IPS-18c (cell line): ENCODE data around the gene TRIO.

Experiments used
- H3K4me3 ChIP-seq: 2 replicates; pipeline ENCODE4 v1.7.0; 2013; ENCODE audit warnings: low read depth, mild to moderate bottlenecking, low read length, moderate library complexity; ENCODE audit not compliant: insufficient read depth
- H3K9me3 ChIP-seq: one replicate; pipeline ENCODE4 v1.6.1; 2013; ENCODE audit warnings: mild to moderate bottlenecking, low read length, moderate library complexity; ENCODE audit not compliant: control insufficient read depth, insufficient read depth

The TRIO gene

DNA sequence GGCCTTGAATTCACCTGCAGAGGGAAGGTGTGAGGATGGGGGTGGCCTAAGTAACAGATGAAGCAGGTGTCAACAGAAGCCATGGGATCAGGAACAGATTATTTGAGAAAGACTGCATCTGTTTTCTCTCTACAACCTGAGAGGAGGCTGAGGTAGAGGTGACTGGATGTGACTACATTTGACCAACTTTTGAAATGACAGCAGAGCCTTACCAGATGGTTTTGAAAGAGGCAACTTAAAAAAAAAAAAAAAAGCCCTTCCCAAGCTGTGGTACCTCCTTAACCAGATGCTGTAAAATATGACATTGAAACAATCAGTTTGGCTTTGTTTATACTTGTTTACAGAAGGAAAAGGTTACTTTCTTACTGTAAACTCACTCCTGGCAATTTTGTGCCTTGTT, 108.6 kb downstream of the TRIO start:
- no peak overlapping the region for H3K4me3 ChIP-seq
- H3K9me3 ChIP-seq, result no peaks in the 10 kb centered on the region

DNA sequence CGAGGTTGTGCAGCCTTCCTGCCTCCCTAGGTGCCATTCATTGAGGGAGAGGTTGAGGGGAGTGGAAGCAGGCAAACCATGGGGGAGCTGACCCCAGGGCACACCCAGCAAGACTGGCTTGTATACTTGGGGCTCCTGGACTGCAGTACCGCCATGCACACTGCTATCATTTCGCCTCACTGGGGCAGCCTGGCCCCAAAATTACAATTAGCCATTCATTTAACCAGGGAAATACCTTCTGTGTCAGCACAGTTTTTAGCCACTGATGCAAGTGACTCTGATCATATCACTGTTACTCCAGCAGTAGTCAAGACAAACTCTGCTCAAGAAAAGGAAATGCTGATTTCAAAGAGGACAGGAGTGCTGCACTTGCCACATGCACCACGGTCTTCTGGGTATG, 109.7 kb downstream of the TRIO start:
- Histone ChIP-seq H3K4me3 (no peak overlapping the region), H3K9me3 (no peaks in the 10 kb centered on the region)

DNA sequence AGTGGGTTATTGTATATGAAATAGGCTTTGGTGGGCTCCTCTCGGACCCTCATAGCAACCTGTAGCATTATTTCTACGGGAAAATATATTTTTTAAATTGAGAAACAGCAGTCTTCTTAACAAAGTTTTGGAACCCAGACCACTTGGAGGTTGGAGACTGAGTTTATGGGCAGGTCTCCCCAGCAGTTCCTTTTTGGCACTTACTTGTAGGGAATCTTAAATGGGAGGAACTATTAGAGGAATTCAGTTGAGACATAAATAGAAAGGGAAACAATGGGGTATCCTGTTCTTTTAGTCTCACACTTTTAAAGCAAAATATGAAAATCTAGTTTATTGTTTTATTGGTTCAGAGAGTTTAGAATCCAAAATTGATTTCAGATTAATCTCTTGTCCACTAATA, 111.5 kb downstream of the TRIO start:
- no peaks in the 10 kb centered on the region for H3K9me3 ChIP-seq

DNA sequence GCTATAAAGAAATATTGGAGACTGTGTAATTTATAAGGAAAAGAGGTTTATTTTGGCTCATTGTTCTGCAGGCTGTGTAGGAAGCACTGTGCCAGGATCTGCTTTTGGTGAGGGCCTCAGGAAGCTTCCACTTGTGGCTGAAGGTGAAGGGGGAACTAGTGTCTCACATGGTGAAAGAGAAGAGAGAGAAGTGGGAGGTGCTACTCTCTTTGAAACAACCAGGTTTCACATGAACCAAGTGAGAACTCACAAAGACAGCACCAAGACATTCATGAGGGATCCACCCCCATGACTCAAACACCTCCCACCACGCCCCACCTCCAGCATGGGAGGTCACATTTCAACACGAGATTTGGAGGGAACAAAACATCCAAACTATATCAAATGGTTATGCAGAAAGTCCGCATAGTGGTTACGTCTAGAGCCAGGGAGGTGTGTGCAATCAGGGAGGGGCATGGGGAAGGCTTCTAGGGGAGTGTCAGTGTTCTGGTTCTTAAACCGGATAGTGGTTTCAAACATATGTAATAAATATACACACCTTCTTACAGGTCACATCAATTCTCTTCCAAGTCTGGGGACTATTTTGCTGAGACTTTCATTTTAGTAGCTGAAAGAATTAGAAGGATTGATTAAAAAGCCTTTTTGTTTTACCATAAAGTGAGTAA, 113.0 kb downstream of the TRIO start:
- Histone ChIP-seq H3K9me3 (no peaks in the 10 kb centered on the region), H3K4me3 (no peak overlapping the region)

More for the DNA sequence above, 111.5 kb downstream of the TRIO start:
- no peak overlapping the region for H3K4me3 ChIP-seq

DNA sequence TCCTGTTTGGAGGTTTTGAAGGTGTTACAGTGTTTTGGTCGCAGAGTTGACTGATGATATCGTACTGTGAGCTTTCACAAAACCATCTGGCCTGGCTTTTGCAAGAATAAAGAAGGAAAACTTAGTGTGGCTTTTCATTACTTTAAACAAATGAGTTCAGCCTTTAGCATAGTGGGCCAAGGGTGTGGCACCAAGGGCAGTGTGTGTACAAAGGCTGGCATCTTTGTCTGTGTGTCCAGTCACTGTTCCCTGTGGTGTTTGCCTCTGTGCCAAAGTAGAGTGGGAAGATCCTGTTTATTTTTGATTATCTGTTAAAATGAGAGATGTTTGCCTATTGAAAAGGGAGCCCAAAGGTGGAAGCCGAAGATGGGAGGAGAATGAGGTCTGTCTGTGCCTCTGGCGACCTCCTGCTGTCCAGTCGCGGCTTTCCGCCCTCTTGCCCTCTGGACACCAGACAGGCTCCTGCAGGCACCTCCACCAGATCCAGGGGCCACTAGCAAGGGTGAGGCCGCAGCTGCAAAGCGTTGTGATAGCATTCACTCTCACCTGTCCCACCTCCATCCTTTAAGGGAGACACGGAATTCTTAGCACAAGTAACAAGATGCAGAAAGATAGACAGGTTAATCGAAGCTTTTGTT, 113.7 kb downstream of the TRIO start:
- no peak overlapping the region for H3K4me3 ChIP-seq
- H3K9me3 ChIP-seq, result no peaks in the 10 kb centered on the region

DNA sequence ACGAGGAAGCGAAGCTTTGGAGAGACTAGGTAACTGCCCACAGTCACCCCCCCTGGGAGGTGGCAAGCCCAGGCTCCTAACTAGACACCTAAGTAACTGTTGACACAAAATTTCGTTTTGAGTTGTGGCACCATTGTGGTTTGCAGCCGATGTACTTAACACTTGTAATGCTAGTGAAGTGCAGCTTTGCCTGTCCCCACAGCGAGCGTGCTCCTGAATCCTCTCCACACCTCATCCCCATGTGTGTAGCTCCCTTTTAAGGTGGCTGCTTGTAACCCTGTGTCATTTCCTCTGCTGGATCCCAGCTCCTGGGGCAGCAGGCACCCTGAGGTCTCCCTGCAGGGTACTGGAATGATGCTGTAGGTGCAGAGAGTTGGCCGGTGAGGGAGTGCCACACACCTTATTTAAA, 114.9 kb downstream of the TRIO start:
- Histone ChIP-seq H3K4me3 (no peak overlapping the region), H3K9me3 (no peaks in the 10 kb centered on the region)

DNA sequence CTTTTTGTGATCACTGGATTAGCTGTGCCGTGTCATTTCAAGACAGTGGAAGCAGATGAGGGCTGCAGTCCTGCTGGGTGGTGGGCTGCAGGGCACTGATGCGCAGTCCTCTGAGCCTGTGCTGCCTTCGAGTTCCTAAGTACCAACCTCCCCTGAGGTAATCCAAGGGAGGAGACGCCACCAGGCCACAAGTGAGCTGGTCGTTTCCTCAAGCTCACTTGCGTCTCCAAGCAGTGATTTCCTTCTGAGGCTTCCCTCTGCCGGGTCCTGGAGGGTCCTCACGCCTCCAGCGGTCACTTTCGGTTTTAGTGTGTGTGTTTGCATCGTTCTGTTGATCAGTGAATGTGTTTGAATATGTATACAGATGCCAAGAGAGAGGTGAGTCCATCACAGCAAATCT, 115.7 kb downstream of the TRIO start:
- H3K4me3 ChIP-seq, result no peak overlapping the region
- H3K9me3 ChIP-seq, result no peaks in the 10 kb centered on the region

DNA sequence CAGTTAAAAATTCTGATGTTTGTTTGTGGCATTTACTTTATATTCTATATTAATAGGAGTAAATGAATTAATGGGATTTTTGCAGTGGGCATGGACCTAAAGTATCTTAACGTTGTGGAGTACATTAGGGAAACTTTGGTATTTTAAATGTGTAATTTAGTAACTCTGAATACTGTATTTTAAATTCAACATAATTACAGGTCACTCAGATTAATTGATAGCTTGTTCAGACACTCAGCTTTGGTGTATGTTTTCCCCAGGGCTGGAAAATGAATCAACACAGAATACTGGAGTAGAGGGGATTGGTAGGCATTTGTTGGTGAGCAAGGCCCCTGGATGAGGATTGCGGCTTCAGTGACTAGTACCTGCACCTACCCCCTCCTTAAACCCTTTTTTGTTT, 117.5 kb downstream of the TRIO start:
- H3K9me3 ChIP-seq, result no peaks in the 10 kb centered on the region
- H3K4me3 ChIP-seq, result no peak overlapping the region

DNA sequence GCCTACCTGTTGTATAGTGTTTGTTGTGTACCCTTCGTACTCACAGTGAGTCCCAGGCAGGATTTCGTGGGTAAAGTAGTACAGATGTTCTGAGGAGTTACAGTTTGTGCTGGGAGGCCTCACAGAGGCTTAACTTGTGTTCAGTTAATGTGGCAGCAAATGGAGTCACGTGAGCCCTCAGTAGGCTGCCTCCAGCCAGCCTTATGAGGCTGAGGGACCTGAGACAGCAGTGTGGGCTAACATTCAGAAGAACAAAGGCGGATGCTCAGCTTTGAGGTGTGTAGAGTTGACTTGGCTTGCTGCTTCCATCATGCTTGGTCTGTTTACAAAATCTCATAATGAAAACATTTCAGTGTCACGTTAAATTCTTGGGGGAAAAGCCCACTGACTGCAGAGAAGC, 118.1 kb downstream of the TRIO start:
- H3K4me3 ChIP-seq, result no peak overlapping the region
- H3K9me3 ChIP-seq, result no peaks in the 10 kb centered on the region

DNA sequence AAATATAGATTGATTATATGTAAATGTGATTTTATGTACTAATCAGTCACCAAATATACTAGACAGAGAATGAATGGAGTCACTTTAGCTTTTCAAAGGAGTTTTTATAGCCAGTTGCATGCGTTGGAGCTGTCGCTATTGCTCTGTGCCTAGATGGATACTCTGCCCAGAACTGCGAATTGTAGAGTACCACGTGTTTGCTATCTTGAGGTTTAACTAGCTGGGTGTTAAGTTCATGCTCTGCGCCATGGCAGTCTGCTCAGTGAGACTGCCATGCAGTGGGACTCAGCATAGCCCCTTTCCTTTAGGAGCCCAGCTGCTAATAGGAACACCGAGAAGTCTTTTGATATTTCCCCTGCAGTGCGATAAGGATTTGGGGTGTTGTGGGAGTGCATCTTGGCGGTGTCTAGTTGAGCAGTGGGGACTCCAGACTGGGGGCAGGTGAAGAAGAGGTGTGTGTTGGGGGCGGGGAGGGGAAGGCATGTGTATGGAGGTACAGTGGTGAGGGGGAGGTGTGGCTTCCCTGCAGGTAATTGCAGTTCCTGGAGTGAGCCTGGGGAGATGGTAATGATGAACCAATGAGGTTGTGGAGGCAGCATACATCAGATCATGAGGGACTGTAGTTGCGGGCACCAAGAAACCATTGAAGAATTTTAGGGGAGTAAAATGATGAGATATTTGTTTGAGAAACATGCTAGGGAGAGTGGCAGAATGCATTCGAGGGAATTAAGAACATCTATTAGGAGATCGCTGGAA, 118.9 kb downstream of the TRIO start:
- H3K4me3 ChIP-seq, result no peak overlapping the region
- H3K9me3 ChIP-seq, result no peaks in the 10 kb centered on the region

DNA sequence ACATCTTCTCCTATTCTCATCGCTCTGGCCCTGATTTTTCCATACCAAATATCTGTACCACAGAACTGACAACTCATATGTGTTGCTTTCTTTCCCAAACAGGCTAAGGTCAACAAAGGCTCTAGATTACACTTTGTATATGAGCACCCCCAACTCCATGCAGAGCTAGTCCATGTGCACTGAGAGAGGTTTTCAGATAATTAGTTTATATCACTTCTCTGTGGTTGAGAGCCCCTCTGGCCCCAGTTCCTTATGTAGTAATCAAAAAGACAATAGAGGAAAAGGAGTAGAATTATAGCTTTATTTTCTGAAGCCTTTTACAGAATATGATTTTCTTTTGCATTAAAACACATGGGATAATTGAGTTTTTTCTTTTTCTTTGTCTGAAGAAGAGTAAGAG, 120.0 kb downstream of the TRIO start:
- Histone ChIP-seq H3K4me3 (no peak overlapping the region), H3K9me3 (no peaks in the 10 kb centered on the region)

DNA sequence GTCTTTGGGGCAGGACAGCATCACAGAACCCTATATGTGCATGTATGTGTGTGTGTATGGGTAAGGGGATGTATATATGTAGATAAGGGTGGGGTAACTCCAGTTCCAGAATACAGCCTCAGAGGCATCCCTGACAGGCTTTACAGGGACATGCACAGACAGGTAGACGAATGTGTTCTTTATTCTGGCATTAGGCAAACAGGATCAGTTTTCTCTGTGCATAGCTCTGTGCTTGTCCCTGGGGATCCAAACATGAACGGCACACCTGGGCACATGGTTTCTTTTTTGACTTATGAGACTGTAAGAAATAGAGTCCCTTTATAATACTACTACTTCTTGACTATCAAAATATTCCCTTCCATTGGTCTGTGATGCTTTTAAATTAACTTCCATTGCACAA, 120.6 kb downstream of the TRIO start:
- Histone ChIP-seq H3K4me3 (no peak overlapping the region), H3K9me3 (no peaks in the 10 kb centered on the region)

DNA sequence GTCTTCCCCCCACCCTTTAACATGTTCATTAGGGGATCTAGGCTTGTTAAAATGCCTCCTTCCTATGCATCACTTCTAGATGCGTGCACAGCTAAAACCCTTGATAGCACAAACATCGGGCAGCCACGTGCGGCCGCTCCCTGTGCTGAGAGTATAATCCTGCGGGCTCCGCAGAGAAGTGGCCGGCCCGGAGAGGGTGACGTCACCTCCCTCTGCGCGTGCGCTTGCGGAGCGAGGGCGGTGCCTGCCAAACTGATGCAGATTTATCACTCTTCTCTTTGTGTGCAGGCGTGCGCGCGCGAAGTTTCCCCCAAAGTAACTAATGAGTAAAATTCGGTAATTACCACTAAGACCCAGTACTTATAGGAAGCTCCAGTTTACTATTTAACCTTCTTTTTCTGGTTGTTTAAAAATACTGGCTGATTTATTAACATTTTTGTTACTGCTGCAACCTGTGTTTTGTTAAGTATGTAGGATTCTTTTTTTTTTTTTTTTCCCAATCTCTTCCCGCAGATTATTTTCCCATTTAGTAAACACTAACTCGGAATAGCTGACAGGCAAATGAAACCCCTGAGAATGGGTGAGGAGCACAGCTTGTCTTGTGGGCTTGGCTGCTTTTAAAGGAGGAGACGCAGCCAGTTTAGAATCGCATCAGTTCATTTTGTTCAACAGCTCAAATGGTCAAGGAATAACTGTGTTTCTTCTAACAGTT, 121.6 kb downstream of the TRIO start:
- Histone ChIP-seq H3K4me3 (no peak overlapping the region), H3K9me3 (no peaks in the 10 kb centered on the region)

DNA sequence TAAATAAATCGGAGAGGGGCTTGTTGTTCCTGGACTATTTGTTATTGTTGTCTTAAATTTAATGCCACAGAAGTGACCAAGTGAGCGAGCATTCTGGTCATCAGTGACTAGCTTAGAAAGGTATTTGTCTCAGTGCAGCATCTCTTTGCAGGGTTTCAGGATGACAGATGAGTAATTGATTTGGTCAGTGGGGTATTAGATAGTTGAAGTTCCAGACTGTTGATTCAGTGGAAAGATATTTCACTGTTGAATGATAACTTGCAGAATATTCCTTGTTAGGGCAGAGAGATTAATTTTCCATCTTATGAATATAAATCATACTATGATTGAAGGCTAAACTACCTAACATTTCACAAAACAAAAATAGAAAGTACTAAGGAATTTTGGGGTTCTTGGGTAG, 122.4 kb downstream of the TRIO start:
- Histone ChIP-seq H3K9me3 (no peaks in the 10 kb centered on the region), H3K4me3 (no peak overlapping the region)

DNA sequence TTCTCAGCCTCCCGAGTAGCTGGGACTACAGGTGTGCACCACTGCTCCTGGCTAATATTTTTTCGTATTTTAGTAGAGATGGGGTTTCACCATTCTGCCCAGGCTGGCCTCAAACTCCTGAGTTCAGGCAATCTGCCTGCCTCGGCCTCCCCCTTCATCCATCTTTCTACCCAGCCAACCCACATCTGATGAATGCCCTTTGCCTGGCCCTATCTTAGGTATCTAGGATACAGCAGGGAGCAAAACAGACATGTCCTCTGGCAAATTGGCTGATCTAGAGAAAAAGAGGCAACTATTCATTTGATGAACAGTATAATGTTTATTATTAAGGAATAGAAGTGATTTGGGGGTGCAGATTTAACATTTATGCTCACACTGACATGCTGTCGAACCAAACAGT, 123.0 kb downstream of the TRIO start:
- Histone ChIP-seq H3K9me3 (no peaks in the 10 kb centered on the region), H3K4me3 (no peak overlapping the region)

DNA sequence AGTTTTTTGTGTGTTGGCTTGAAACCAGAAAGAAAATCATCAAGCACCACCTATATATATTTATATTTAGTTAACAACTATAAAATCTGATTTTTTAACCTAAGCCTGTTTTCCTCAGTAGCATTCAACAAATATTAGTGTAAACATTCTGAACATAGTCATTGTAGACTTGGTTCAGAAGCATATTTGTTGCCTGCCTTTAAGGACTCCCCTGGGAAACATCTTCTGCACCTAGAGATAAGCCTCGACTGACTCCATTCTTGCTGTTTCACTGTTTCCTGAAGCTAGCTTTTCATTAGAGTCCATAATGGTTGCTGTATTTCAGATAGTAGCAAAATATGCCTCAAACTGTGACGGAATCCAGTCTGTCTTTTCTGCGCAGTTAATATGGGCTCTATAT, 123.5 kb downstream of the TRIO start:
- Histone ChIP-seq H3K9me3 (no peaks in the 10 kb centered on the region), H3K4me3 (no peak overlapping the region)

DNA sequence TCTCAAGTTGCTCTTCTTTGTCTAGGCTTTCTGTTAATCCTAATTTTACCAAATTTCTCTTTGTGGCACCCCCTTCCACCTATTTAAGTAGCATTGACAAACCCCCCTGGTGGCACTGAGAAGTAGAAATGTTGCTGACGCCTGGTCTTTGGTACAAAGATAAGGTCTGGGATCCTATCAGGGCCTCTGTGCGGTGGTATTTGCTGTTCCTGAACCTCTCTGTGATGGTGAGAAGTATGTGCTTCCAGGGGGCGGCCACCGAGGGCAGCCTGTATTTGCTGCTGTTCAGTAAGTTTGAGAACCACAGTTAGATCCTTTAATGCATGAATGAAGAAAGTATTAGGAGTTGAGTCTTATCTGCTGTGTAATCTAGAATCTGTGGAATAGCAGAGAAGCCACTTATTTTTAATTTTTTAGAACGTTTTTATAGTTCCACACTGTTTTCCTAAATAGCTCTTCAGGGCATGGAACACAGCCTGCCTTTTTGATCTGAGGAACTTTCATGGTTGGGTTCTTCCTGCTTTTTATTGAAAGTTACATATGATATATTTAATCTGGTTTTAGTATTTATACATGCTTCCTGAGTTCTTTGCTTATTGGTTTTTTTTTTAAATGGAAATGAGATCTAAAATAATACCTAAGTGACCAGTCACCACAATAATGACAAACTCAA, 124.2 kb downstream of the TRIO start:
- Histone ChIP-seq H3K4me3 (no peak overlapping the region), H3K9me3 (no peaks in the 10 kb centered on the region)
